HCT116 (cell line): ENCODE measurements around the gene CTTNBP2. TPM values are rescaled to one million over a fixed set of nuclear protein-coding genes. Genes with fewer than 3 reads are reported as not detected.

Source experiments
- ATAC-seq: fragments of 200-7000 bp; cut with Tn5 transposase; 2 replicates; pipeline ENCODE4 v1.9.1; 2020; ENCODE audit warnings: mild to moderate bottlenecking, moderate library complexity
- BruUV-seq: library from RNA; stranded (reverse); fragments of 400-500 nt; replicated peaks from 2 replicates; lab custom pipeline; 2021; lab: Mats Ljungman, UMichigan
- CTCF ChIA-PET: fragments of 300-600 bp; sonication (Branson Sonifier 250); formaldehyde crosslinking; loops from one replicate; lab custom pipeline; 2021; ENCODE audit warnings: antibody characterized with exemption; lab: Charles Lee
- POLR2A ChIA-PET: fragments of 300-600, 350-600 bp; sonication (Branson Sonifier 250); formaldehyde crosslinking; loops from one replicate; lab custom pipeline; 2021; ENCODE audit warnings: antibody characterized with exemption; lab: Charles Lee
- RAD21 ChIA-PET, 2 experiments: fragments of 300-600 bp; sonication (Branson Sonifier 250); formaldehyde crosslinking; loops; one replicate each; lab custom pipeline; 2023; ENCODE audit warnings: low total read pairs in 2 of 2; ENCODE audit not compliant: uncharacterized antibody in 2 of 2, unreplicated experiment in 2 of 2, low non-redundant PET in 1 of 2; lab: Charles Lee
- DNase-seq: peaks from one replicate; pipeline ENCODE4 v3.0.0-alpha.2; 2010; ENCODE audit warnings: low read depth, low spot score
- H2AFZ ChIP-seq: fragments of 200-600 bp; shearing (Covaris generic), sonication (generic); 2 replicates; pipeline ENCODE4 v1.6.1; 2017; ENCODE audit warnings: low read depth, mixed run types, mixed read lengths, antibody characterized with exemption, low read length; ENCODE audit not compliant: poor library complexity, severe bottlenecking
- H3K27ac ChIP-seq: 2 replicates; pipeline ENCODE4 v1.5.1; 2012; ENCODE audit warnings: low read depth, low read length
- H3K27me3 ChIP-seq: fragments of 200-600 bp; sonication (generic); 2 replicates; pipeline ENCODE4 v1.6.1; 2016; ENCODE audit warnings: mixed run types, low read length, mixed read lengths; ENCODE audit not compliant: insufficient read depth
- H3K36me3 ChIP-seq, 2 experiments: fragments of 200-500 bp in 1 of 2; fragments of 200-600 bp in 1 of 2; sonication (Bioruptor generic) in 1 of 2; sonication (generic) in 1 of 2; 2 replicates each; pipeline versions ENCODE4 v1.5.1 to v1.6.1; 2014 to 2016; ENCODE audit warnings: low read length in 2 of 2, inconsistent platforms in 1 of 2, mixed read lengths in 1 of 2, mixed run types in 1 of 2; ENCODE audit not compliant: insufficient read depth in 2 of 2, control insufficient read depth in 1 of 2
- H3K4me1 ChIP-seq, 2 experiments: fragments of 200-600 bp in 1 of 2; sonication (generic) in 1 of 2; 2 replicates each; pipeline versions ENCODE4 v1.5.1 to v1.6.1; 2012 to 2017; ENCODE audit warnings: low read length in 2 of 2, inconsistent platforms in 1 of 2, mild to moderate bottlenecking in 1 of 2, mixed read lengths in 1 of 2, mixed run types in 1 of 2, moderate library complexity in 1 of 2; ENCODE audit not compliant: insufficient read depth in 2 of 2, control insufficient read depth in 1 of 2
- H3K4me2 ChIP-seq: fragments of 200-600 bp; sonication (generic); 2 replicates; pipeline ENCODE4 v1.6.1; 2017; ENCODE audit warnings: mixed run types, low read length, mixed read lengths
- H3K4me3 ChIP-seq, 2 experiments: fragments of 200-600 bp in 1 of 2; sonication (generic) in 1 of 2; replicated peaks in 1 of 2; 2 replicates each; pipeline ENCODE4 v1.5.1; 2011 to 2016; ENCODE audit warnings: low read length in 2 of 2, control low read depth in 1 of 2, low read depth in 1 of 2, mild to moderate bottlenecking in 1 of 2, mixed read lengths in 1 of 2, mixed run types in 1 of 2
- H3K79me2 ChIP-seq: fragments of 200-600 bp; sonication (generic); 2 replicates; pipeline ENCODE4 v1.6.1; 2017; ENCODE audit warnings: mild to moderate bottlenecking, mixed run types, low read length, moderate library complexity, mixed read lengths; ENCODE audit not compliant: insufficient read depth
- H3K9ac ChIP-seq: fragments of 200-600 bp; sonication (generic); 2 replicates; pipeline ENCODE4 v1.6.1; 2016; ENCODE audit warnings: low read length, mixed read lengths
- H3K9me2 ChIP-seq: fragments of 200-600 bp; sonication (generic), shearing (Covaris generic); 2 replicates; pipeline ENCODE4 v1.6.1; 2017; ENCODE audit warnings: mixed run types, mild to moderate bottlenecking, moderate library complexity; ENCODE audit not compliant: insufficient read depth
- H3K9me3 ChIP-seq, 2 experiments: fragments of 200-500 bp in 1 of 2; fragments of 200-600 bp in 1 of 2; sonication (Bioruptor generic) in 1 of 2; sonication (generic) in 1 of 2; 2 replicates each; pipeline ENCODE4 v1.6.1; 2014 to 2017; ENCODE audit warnings: low read length in 2 of 2, mixed read lengths in 2 of 2, inconsistent platforms in 1 of 2, low read depth in 1 of 2, mild to moderate bottlenecking in 1 of 2, mixed run types in 1 of 2, moderate library complexity in 1 of 2; ENCODE audit not compliant: control insufficient read depth in 1 of 2, insufficient read depth in 1 of 2
- H4K20me1 ChIP-seq: fragments of 200-600 bp; sonication (generic), shearing (Covaris generic); 2 replicates; pipeline ENCODE4 v1.6.1; 2017; ENCODE audit warnings: mixed run types, mild to moderate bottlenecking, moderate library complexity; ENCODE audit not compliant: insufficient read depth
- ATF3 ChIP-seq: IDR thresholded peaks from 2 replicates; pipeline ENCODE4 v1.6.1; 2012
- CBX3 ChIP-seq: IDR thresholded peaks from 2 replicates; pipeline ENCODE4 v1.6.1; 2012; ENCODE audit warnings: low read depth
- EZH2 ChIP-seq: fragments of 200-600 bp; sonication (generic); IDR thresholded peaks from 2 replicates; pipeline ENCODE4 v1.6.1; 2017; ENCODE audit warnings: antibody characterized with exemption, mixed run types
- POLR2A ChIP-seq: IDR thresholded peaks from 2 replicates; pipeline ENCODE4 v1.7.0; 2011; ENCODE audit warnings: borderline replicate concordance; ENCODE audit not compliant: insufficient read depth, insufficient read length; ENCODE audit errors: extremely low read depth
- RAD21 ChIP-seq: IDR thresholded peaks from 2 replicates; pipeline ENCODE4 v1.6.1; 2012; ENCODE audit warnings: low read depth, mild to moderate bottlenecking
- SRF ChIP-seq: IDR thresholded peaks from 2 replicates; pipeline ENCODE4 v1.6.1; 2012; ENCODE audit warnings: low read depth
- ZNF274 ChIP-seq: fragments of 200-500 bp; sonication (Bioruptor generic); IDR thresholded peaks from 2 replicates; pipeline ENCODE4 v1.6.1; 2014; ENCODE audit warnings: mild to moderate bottlenecking, low read depth, low read length, inconsistent platforms
- intact Hi-C: fragments of 100-400 bp; cut with micrococcal nuclease; formaldehyde crosslinking; loops from 2 replicates; pipeline ENCODE4 v1.10.0; 2022
- total RNA-seq: library from RNA; stranded (reverse); gene quantifications from one replicate; pipeline ENCODE4 v1.2.1, GENCODE V29; 2021; ENCODE audit not compliant: unreplicated experiment
- TF ChIP-seq, protein P1 (sequence below), 3 experiments: fragments of 200-600 bp in 1 of 3; sonication (generic) in 1 of 3; IDR thresholded peaks in 2 of 3; conservative IDR thresholded peaks in 1 of 3; 2 replicates each; pipeline ENCODE4 v1.5.1; 2012 to 2017; ENCODE audit warnings: low read depth in 2 of 3, low read length in 2 of 3, antibody characterized with exemption in 1 of 3, borderline replicate concordance in 1 of 3, control low read depth in 1 of 3, mild to moderate bottlenecking in 1 of 3, mixed read lengths in 1 of 3, mixed run types in 1 of 3, moderate library complexity in 1 of 3; ENCODE audit not compliant: insufficient read depth in 1 of 3
- TF ChIP-seq, protein P2 (sequence below): IDR thresholded peaks from 2 replicates; pipeline ENCODE4 v1.6.1; 2011; ENCODE audit warnings: mild to moderate bottlenecking, low read length, moderate library complexity; ENCODE audit not compliant: insufficient replicate concordance; ENCODE audit errors: extremely low read depth

CTTNBP2 gene
- total RNA-seq, 1 experiment from 2014 or later, result 5.4 TPM

DNA sequence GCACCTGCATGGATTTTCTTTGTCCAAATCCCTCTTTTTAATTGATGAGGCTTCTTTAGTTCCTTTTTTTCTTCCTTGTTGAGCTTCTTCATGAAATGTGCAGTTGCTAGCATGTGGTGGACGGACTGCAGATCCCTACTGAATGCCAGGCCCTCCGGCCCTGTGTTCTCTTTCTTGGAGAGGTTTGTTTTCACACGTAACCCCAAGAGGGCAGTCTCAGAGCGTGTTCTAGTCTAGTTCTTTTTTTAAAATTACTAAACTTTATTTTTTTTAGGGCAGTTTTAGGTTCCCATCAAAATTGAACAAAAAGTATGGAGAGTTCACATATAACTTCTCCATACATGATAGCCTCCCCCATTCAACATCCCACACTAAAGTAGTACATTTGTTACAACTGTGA lies 203.4 kb downstream of the CTTNBP2 start:
- intact Hi-C loops, result loop anchor here (5.0 kb wide), 1 partner anchor 1498 kb away; no protein-coding TSS in a partner anchor
- TF ChIP-seq RAD21 (peak; percentile 19; the same call in 1 of the 2 replicates), ZNF274 (no peak), EZH2 (no peak)
- ChIA-PET POLR2A (no interaction called here), CTCF (interaction anchor here (0.7 kb wide), 1 partner anchor 484 kb away, joined by 4 read pairs; no protein-coding TSS in a partner anchor), RAD21 (no interaction called here)
- H3K9me3 ChIP-seq, result no peaks in the 10 kb centered on the region
- peaks cover 0 to 12% of the 10 kb centered on the region in 2 experiments; a peak in 2 of 4 replicates for H3K4me1 ChIP-seq
- ATAC-seq (no peak), DNase-seq (no peak)
- no peak overlapping the region for H3K4me3 ChIP-seq
- no peak overlapping the region for H2AFZ ChIP-seq
- no peaks in the 10 kb centered on the region for H3K27me3 ChIP-seq
- no peaks in the 10 kb centered on the region for H3K9me2 ChIP-seq
- no peaks in the 10 kb centered on the region for H3K36me3 ChIP-seq
- H3K4me2 ChIP-seq, result no peak overlapping the region
- no peak overlapping the region for H3K27ac ChIP-seq
- H4K20me1 ChIP-seq, result no peaks in the 10 kb centered on the region
- BruUV-seq, result no TSS peak
- no peak overlapping the region for H3K9ac ChIP-seq
- no peaks in the 10 kb centered on the region for H3K79me2 ChIP-seq

- Histone ChIP-seq H2AFZ (no peak overlapping the region), H3K79me2 (no peaks in the 10 kb centered on the region), H3K4me1 (peaks cover 0 to 12% of the 10 kb centered on the region in 2 experiments; a peak in 2 of 4 replicates), H3K9me2 (no peaks in the 10 kb centered on the region), H3K4me3 (no peak overlapping the region), H3K27me3 (no peaks in the 10 kb centered on the region), H3K9ac (no peak overlapping the region), H3K9me3 (no peaks in the 10 kb centered on the region), H3K4me2 (no peak overlapping the region), H3K36me3 (no peaks in the 10 kb centered on the region), H4K20me1 (no peaks in the 10 kb centered on the region), H3K27ac (no peak overlapping the region)
- RAD21 ChIA-PET, result no interaction called here
- ATAC-seq (no peak), DNase-seq (no peak)
- no peak for TF ChIP-seq ZNF274
- TF ChIP-seq, protein P1, sequence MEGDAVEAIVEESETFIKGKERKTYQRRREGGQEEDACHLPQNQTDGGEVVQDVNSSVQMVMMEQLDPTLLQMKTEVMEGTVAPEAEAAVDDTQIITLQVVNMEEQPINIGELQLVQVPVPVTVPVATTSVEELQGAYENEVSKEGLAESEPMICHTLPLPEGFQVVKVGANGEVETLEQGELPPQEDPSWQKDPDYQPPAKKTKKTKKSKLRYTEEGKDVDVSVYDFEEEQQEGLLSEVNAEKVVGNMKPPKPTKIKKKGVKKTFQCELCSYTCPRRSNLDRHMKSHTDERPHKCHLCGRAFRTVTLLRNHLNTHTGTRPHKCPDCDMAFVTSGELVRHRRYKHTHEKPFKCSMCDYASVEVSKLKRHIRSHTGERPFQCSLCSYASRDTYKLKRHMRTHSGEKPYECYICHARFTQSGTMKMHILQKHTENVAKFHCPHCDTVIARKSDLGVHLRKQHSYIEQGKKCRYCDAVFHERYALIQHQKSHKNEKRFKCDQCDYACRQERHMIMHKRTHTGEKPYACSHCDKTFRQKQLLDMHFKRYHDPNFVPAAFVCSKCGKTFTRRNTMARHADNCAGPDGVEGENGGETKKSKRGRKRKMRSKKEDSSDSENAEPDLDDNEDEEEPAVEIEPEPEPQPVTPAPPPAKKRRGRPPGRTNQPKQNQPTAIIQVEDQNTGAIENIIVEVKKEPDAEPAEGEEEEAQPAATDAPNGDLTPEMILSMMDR (IDR thresholded peaks at IDR 0.05 in 2 of 3, conservative IDR thresholded peaks at IDR 0.05 in 1 of 3; ENCODE audit: borderline replicate concordance in 1 of 3, insufficient read depth in 1 of 3, low read depth in 2 of 3, low read length in 2 of 3), result no peak
- TF ChIP-seq POLR2A, result no peak
- no peak for TF ChIP-seq EZH2
- no peak for TF ChIP-seq ATF3
- TF ChIP-seq CBX3, result no peak
- TF ChIP-seq, protein P2, sequence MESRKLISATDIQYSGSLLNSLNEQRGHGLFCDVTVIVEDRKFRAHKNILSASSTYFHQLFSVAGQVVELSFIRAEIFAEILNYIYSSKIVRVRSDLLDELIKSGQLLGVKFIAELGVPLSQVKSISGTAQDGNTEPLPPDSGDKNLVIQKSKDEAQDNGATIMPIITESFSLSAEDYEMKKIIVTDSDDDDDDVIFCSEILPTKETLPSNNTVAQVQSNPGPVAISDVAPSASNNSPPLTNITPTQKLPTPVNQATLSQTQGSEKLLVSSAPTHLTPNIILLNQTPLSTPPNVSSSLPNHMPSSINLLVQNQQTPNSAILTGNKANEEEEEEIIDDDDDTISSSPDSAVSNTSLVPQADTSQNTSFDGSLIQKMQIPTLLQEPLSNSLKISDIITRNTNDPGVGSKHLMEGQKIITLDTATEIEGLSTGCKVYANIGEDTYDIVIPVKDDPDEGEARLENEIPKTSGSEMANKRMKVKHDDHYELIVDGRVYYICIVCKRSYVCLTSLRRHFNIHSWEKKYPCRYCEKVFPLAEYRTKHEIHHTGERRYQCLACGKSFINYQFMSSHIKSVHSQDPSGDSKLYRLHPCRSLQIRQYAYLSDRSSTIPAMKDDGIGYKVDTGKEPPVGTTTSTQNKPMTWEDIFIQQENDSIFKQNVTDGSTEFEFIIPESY, result no peak
- no peak for TF ChIP-seq SRF
- POLR2A ChIA-PET, result no interaction called here
- CTCF ChIA-PET, result no interaction called here
- BruUV-seq, result no TSS peak
- intact Hi-C loops, result no loop called here
Observed at GRCh38 chr7:117667456-117667855, 205.8 kb downstream of the CTTNBP2 start.
